Activated T-cell treated with anti-CD3 and anti-CD28 coated beads, Interleukin-2, amount 50 U/mL, for 1 hour (primary cell): ENCODE results near the gene ABCA10.

ENCODE experiments used
- DNase-seq: peaks from one replicate; pipeline ENCODE4 v3.0.0-alpha.2; 2020

ABCA10 gene

GRCh38 chr17:69164206-69164605, 64.4 kb downstream of the ABCA10 start:
- no peak for DNase-seq

DNA sequence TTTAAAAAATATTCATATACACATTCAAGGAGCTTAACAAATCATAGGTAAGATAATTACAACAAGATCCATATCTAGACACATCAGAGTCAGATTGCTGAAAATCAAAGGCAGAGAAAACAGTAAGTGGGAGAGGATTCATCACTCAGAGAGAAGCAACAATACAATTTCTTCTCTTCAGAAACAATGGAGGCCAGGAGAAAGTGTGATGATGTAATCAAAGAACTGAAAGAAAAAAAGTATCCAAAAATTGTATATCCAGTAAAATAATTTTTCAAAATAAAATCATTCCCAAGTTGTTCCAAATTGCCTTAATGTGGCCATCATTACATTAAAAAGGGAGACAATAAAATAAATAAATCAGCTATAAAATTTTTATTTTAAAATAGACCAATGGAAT, 69.2 kb downstream of the ABCA10 start:
- DNase-seq: no peak

GRCh38 chr17:69154267-69154666, 74.4 kb downstream of the ABCA10 start:
- DNase-seq: no peak

GRCh38 chr17:69150333-69150732, 78.3 kb downstream of the ABCA10 start:
- no peak for DNase-seq

- no peak for DNase-seq
Measured at GRCh38 chr17:69147460-69147859, 81.2 kb downstream of the ABCA10 start.

DNA sequence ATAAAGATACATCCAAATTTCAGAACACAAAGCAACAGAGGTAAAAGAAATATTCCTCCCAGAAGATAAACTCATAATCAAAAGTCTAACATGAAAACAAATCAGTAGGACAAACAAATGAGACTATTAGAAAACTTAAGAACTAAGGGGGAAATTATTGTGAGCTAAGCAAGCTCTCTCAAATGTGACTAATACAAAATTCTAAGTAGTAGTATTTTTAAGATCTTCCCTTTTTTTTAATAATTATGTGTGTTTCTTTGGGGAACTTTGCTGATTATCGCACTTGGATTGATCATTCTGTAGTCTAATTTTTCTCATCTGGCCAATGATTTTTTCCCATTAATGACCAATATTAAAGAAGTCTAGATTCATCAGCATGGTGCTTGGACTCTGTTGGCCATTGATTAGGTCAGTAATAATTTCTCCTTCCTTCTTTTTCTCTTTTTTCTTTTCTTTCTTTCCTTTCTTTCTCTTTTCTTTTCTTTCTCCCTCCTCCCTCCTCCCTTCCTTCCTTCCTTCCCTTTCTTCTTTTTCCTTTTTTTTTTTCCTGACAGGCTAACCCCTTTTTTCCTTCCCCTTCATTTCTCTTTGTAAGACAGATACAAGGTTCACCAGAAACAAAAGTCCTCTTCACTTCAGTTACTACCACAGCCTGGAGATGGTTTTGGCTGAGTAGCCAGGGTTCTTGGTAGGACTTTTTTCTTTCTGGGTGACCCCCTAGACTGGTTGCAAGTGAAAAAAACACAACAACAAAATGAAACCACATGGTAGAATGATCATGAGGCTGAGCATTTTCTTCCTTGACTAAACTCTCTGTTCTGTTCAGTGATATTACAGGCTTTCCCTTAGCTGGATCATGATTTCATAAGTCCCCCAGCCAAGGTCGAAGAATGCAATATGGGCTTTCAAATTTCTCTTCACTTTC, 84.0 kb downstream of the ABCA10 start:
- DNase-seq: no peak

- DNase-seq: no peak
Measured at GRCh38 chr17:69143683-69144231, 84.9 kb downstream of the ABCA10 start.

DNA sequence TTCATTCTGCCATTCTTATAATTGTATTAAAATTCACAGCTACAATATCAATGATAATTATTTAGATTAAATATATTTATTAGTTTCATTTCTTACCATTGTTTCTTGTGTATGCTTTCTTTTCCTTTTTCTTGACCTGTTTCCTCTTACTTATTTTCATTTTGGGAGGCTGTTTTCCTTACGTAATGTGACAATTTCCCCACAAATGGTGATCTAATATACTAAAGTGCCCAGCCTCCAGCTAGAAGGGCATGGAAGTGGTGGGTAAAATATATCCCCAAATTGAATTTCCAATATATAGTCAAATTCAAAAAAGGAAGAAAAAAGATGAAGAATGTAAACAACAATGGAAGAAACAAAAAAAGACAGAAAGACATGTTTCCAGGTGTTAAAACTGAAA, 85.5 kb downstream of the ABCA10 start:
- DNase-seq: no peak

- no peak for DNase-seq
Measured at GRCh38 chr17:69142175-69142802, 86.3 kb downstream of the ABCA10 start.

- no peak for DNase-seq
Measured at GRCh38 chr17:69141431-69142174, 87.0 kb downstream of the ABCA10 start, which contains the start of gene ABCA6. TSS of gene ABCA6 (minus strand) at chr17:69141895. CDS start at chr17:69140703, 1,192 bp downstream.

DNA sequence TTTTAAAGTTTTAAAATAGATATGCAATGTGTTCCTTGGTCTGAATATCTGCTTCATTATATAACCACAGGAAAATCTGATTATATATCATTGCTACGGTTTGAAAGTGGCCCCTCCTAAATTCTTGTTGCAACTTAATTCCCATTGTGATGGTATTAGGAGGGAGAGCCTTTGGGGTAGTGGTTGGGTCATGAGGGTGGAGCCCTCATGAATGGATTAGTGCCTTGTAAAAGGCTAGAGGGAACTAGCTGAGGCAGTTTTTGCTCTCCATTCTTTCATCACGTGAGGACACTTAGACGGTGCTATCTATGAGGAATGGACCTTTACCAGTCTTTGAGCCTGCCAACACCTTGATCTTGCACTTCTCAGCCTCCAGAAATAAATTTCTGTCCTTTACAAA, 94.5 kb downstream of the ABCA10 start:
- DNase-seq: no peak

DNA sequence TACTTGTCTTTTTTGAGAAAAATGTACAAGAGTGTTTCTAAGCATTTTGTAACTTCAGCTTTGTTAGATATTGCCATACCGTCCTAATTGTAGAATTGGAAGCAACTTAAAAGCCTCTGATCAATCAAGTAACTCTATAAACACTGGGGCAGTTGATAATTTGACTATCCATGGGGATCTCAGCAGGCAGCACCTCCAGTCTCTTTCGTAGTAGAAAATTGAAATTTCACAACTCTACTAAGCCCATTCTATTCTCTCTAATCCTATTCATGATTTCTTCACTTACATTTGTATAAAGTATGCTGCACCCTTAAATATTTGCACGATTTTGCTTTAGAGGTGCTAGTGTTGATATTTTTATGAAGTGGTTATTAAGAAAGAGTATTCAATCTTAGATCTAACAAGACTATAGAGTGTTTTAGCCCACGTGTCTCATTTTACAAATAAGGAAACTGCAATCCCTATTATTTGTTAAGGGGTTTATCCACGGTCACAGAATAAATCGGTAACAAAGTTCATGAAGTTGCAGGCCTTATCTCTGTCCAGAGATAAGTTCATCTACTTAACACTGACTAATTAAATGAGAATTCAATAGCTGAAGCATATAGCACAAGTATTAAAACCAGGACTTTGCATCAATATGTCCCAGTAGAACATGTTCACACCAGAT, 97.9 kb downstream of the ABCA10 start:
- DNase-seq: no peak

- DNase-seq: no peak
Measured at GRCh38 chr17:69123626-69124025, 105.0 kb downstream of the ABCA10 start.

- no peak for DNase-seq
Measured at GRCh38 chr17:69122065-69122464, 106.6 kb downstream of the ABCA10 start.

DNA sequence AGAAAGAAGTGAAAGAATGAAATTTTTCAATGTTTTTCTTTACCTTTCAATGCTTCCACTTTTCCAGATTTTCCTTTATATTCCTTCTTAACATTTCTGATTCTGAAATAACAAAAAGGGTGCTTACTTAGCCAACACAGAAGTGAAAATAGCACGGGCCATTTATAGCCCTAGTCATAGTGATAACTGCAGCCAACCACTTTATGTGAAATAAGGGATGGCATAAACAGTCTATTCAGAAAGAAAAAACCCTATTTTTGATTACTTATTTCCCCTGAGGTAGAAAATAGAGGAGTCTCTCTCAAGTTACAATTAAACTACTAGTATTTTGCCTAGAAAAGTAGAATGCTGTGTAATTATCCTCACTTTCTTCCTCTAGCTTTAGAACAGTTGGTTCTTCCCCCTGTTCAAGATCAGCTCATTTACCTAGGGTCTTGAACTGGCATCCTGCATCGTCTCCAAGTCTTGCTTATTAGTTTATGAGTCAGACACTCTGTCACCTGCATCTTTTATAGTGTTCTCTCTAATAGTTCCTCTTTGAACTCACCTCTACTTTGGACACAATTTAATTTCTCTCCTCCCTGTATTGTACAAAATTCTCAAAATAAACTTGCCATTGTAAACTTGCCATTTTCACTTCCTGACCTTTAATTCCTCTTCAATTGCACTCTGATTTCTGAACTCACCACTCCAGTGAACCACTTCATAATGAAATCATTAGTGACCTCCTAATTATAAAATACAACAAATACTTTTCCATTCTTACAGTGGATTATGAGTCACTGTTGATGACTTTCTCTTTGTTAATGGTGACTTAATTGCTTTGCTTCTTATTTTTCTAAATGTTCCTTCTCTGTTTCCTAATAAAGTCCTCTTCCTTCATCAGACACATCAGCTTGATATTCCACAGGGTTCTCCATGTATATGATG, 110.5 kb downstream of the ABCA10 start:
- DNase-seq: no peak

DNA sequence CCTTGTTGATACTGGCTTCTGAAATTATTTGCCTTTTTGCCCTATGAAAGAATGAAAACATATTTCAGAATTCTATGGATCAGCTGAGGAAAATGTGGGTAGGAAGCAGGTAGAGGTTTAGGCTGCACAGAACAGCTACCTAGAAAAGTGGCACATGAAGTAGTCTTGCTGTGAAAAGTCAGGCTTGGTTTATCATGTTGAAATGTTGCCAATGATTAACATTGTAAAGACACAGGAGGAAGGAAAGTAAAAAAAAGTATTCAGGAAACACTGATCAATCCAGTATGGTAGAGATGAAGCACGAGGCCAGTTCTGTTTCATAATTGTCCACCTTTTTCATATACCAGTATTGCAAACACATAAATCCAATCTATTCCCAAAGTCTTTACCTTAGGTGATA, 116.8 kb downstream of the ABCA10 start:
- no peak for DNase-seq

DNA sequence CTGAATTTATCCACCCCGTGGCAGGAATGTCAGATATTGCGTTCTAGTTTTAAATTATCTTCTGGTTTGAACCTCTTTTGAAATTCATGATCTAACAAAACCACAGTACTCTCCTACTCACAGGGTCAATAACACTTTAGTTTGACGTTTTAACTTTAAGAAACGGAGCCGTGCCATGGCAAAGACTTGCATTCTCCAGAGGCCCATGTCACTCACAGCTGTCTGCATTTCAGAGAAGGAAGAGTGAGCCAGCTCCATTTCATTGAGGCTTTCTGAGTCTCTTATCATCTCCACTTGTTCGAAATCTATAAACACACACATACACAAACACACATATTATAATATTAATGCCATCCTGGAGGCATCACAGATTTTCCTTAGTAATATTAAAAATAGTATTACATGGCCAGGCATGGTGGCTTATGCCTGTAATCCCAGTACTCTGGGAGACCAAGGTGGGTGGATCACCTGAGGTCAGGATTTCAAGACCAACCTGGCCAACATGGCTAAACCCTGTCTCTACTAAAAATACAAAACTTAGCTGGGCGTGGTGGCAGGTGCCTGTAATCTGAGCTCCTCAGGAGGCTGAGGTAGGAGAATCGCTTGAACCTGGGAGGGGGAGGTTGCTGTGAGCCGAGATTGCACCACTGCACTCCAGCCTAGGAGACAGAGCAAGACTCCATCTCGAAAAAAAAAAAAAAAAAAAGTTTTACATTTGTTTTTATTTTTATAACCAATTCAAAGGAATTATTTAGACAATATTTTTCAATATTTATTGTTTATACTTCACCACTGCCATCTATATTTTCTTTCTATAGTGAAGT, 122.5 kb downstream of the ABCA10 start:
- no peak for DNase-seq

- no peak for DNase-seq
Measured at GRCh38 chr17:69103557-69104233, 124.9 kb downstream of the ABCA10 start.

DNA sequence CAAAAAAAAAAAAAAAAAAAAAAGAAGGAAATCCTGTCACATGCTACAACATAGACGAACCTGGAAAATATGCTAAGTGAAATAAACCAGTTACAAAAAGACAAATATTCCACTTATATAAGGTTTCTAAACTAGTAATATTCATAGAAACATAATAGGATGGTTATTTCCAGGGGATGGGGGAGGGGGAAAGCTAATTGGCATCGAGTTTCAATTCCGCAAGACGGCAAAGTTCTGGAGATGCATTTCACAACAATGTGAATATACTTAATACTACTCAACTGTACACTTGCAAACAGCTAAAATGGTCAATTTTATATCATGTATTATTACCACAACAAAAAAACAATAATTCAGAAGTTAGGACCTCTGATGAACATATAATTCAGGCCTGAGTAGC, 130.0 kb downstream of the ABCA10 start:
- DNase-seq: no peak
